Hepatocyte (in vitro differentiated cells): Measurements from ENCODE around the gene CCDC9. TPM values are rescaled to one million over a fixed set of nuclear protein-coding genes. Genes with fewer than 3 reads are reported as not detected.

Source experiments
- DNase-seq: peaks from one replicate; pipeline ENCODE4 v3.0.0-alpha.2; 2016; ENCODE audit warnings: low spot score
- H2AFZ ChIP-seq: fragments of 200-600 bp; sonication (generic); 2 replicates; pipeline ENCODE4 v1.6.0; 2016; ENCODE audit warnings: antibody characterized with exemption, mild to moderate bottlenecking
- H3K27ac ChIP-seq: fragments of 200-600 bp; sonication (generic); 2 replicates; pipeline ENCODE4 v1.5.1; 2016; ENCODE audit warnings: mild to moderate bottlenecking
- H3K27me3 ChIP-seq: fragments of 200-600 bp; sonication (generic); 2 replicates; pipeline ENCODE4 v1.6.1; 2016
- H3K36me3 ChIP-seq: fragments of 200-600 bp; sonication (generic); replicated peaks from 2 replicates; pipeline ENCODE4 v1.5.1; 2016; ENCODE audit warnings: low read depth; ENCODE audit not compliant: insufficient read depth
- H3K4me1 ChIP-seq: fragments of 200-600 bp; sonication (generic); 2 replicates; pipeline ENCODE4 v1.5.1; 2016; ENCODE audit warnings: mild to moderate bottlenecking, moderate library complexity; ENCODE audit not compliant: insufficient read depth
- H3K4me2 ChIP-seq: fragments of 200-600 bp; sonication (generic); 2 replicates; pipeline ENCODE4 v1.6.0; 2016
- H3K4me3 ChIP-seq: fragments of 200-600 bp; sonication (generic); 2 replicates; pipeline ENCODE4 v1.5.1; 2016; ENCODE audit warnings: mild to moderate bottlenecking
- H3K79me2 ChIP-seq: fragments of 200-600 bp; sonication (generic); 2 replicates; pipeline ENCODE4 v1.6.0; 2017; ENCODE audit warnings: mild to moderate bottlenecking
- H3K9me2 ChIP-seq: fragments of 200-600 bp; sonication (generic); replicated peaks from 2 replicates; pipeline ENCODE4 v1.6.0; 2017; ENCODE audit warnings: mild to moderate bottlenecking; ENCODE audit not compliant: insufficient read depth
- H3K9me3 ChIP-seq: fragments of 200-600 bp; sonication (generic); 2 replicates; pipeline ENCODE4 v1.5.1; 2016; ENCODE audit warnings: low read depth, mild to moderate bottlenecking
- H4K20me1 ChIP-seq: fragments of 200-600 bp; sonication (generic); 2 replicates; pipeline ENCODE4 v1.6.0; 2016; ENCODE audit warnings: mild to moderate bottlenecking; ENCODE audit not compliant: insufficient read depth, poor library complexity, severe bottlenecking
- EZH2 ChIP-seq: fragments of 200-600 bp; sonication (generic); IDR thresholded peaks from 2 replicates; pipeline ENCODE4 v1.6.1; 2016; ENCODE audit warnings: antibody characterized with exemption, mild to moderate bottlenecking, borderline replicate concordance
- EZH2phosphoT487 ChIP-seq: fragments of 200-600 bp; sonication (generic); IDR thresholded peaks from one replicate; pipeline ENCODE4 v1.6.1; 2018; ENCODE audit warnings: antibody characterized with exemption, mild to moderate bottlenecking, low read depth, moderate library complexity; ENCODE audit not compliant: unreplicated experiment, severe bottlenecking
- WGBS: methylation state at CpG from one replicate; pipeline ENCODE4 v1.1.6; 2016; ENCODE audit warnings: low lambda C conversion rate; ENCODE audit errors: missing lambda C conversion rate; 5-methylcytosine and 5-hydroxymethylcytosine counted together
- polyA plus RNA-seq: library from polyadenylated mRNA; unstranded; fragments of >200 nt; fragmentation: Nextera tagmentation; extraction: Ambion mirVana; gene quantifications from 2 replicates; pipeline ENCODE4 v1.2.1, GENCODE V29; 2016
- total RNA-seq: library from RNA; depleted of rRNA; stranded (reverse); fragments of >200 nt; gene quantifications from 2 replicates; pipeline ENCODE4 v1.2.3, GENCODE V29; 2014
- TF ChIP-seq, protein P1 (sequence below): fragments of 200-600 bp; sonication (generic); IDR thresholded peaks from 2 replicates; pipeline ENCODE4 v1.5.1; 2016; ENCODE audit warnings: antibody characterized with exemption, mild to moderate bottlenecking; ENCODE audit not compliant: poor library complexity

The CCDC9 gene
- total and polyA plus RNA-seq, 2 experiments from 2014 or later, result 7.9 to 13.0 TPM

DNA sequence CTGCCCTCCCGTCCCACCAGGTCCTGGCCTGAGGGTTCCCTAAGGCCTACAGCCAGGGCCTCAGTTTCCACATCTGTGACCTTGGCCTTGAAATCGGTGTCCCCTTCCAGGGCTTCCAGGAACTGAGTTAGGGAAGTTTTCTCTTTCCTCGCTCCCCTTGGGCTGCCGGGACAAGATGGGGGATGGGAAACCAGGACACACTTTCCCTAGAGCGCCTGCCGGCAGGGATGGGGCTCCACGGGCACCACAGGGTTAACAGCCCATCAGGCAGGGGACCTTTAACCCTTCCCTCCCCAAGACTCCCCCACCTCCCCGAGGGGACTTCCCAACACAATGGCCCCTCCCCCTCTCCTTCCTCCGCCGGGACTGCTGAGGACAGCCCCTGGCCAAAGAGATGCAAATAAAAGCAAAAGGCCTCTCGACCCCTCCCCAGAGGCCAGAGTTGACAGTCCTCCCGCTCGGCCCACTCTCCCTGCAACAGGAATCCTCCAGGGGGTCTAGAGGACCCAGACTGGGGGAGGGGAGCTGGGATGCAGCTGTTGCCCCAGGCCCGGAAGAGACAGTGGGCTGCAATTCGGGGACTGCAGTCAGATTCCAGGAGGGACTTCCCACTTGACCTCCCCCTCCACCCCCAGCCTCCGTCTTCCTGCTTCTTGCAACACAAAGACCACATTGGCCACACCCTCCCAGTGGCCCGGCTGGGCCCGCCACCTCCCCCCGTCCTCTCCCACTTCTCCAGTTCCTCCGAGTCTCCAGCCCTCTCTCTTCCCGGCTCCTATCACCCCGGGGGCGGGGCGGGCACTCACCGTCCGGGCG lies 28.8 kb upstream of the CCDC9 start:
- Histone ChIP-seq H3K36me3 (no peaks in the 10 kb centered on the region), H3K4me3 (peak overlapping the region; percentile 30), H3K4me1 (peaks cover 37% of the 10 kb centered on the region), H4K20me1 (peaks cover 2% of the 10 kb centered on the region), H3K27ac (peak overlapping the region; percentile 99), H3K4me2 (peak overlapping the region; percentile 98), H3K9me2 (no peaks in the 10 kb centered on the region), H2AFZ (no peak overlapping the region), H3K9me3 (no peaks in the 10 kb centered on the region), H3K27me3 (no peaks in the 10 kb centered on the region), H3K79me2 (peaks cover 41% of the 10 kb centered on the region)
- WGBS, result 7% methylated on average over 15 of the region's 27 CpGs
- peak; percentile 92 for DNase-seq
- TF ChIP-seq EZH2, result no peak

DNA sequence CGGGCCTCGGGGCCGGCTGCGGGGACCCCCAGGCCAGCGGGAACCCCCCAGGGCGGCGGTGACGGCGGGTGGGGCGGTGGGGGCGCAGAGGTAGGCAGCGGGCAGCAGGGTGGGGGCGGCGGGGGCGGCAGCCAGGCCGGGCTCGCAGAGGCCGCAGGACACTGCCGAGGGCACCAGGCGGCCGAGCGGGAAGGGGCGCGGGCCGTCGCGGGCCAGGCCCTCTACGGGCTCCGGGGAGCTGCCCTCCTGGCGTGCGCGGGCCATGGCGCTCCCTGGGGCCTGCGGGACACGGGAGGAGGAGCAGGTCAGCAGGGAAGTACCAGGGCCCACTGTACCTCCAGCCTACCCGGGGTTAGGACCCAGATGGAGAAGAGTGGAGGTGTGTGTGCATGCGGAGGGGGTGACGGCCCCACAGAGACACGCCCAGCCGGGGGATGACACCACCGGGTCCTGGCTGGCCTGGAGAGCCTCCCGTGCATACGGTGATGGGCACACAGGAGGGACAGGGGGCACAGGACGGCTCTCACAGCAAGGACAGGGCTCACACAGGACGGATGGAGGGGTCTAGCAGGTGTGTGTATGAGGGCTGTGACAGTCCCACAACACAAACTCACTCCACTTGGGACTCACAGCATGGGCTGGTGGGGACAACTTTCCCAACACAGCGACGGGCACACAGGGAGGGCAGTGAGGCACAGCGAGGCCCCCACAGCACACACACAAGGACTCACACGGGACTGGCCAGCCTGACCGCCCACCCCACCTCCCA lies 28.0 kb upstream of the CCDC9 start:
- H3K4me1 ChIP-seq, result peaks cover 38% of the 10 kb centered on the region
- no peaks in the 10 kb centered on the region for H3K27me3 ChIP-seq
- H3K36me3 ChIP-seq, result no peaks in the 10 kb centered on the region
- no peak overlapping the region for H2AFZ ChIP-seq
- no peaks in the 10 kb centered on the region for H3K9me2 ChIP-seq
- H3K27ac ChIP-seq, result peak overlapping the region; percentile 99
- peak; percentile 76 for DNase-seq
- peak overlapping the region; percentile 98 for H3K4me2 ChIP-seq
- H3K79me2 ChIP-seq, result peaks cover 40% of the 10 kb centered on the region
- peaks cover 2% of the 10 kb centered on the region for H4K20me1 ChIP-seq
- no peak for TF ChIP-seq EZH2
- no peak for TF ChIP-seq EZH2phosphoT487
- TF ChIP-seq, protein P1, sequence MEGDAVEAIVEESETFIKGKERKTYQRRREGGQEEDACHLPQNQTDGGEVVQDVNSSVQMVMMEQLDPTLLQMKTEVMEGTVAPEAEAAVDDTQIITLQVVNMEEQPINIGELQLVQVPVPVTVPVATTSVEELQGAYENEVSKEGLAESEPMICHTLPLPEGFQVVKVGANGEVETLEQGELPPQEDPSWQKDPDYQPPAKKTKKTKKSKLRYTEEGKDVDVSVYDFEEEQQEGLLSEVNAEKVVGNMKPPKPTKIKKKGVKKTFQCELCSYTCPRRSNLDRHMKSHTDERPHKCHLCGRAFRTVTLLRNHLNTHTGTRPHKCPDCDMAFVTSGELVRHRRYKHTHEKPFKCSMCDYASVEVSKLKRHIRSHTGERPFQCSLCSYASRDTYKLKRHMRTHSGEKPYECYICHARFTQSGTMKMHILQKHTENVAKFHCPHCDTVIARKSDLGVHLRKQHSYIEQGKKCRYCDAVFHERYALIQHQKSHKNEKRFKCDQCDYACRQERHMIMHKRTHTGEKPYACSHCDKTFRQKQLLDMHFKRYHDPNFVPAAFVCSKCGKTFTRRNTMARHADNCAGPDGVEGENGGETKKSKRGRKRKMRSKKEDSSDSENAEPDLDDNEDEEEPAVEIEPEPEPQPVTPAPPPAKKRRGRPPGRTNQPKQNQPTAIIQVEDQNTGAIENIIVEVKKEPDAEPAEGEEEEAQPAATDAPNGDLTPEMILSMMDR, result no peak
- H3K4me3 ChIP-seq, result peak overlapping the region; percentile 30
- H3K9me3 ChIP-seq, result no peaks in the 10 kb centered on the region
- 14% methylated on average over 13 of the region's 50 CpGs for WGBS

DNA sequence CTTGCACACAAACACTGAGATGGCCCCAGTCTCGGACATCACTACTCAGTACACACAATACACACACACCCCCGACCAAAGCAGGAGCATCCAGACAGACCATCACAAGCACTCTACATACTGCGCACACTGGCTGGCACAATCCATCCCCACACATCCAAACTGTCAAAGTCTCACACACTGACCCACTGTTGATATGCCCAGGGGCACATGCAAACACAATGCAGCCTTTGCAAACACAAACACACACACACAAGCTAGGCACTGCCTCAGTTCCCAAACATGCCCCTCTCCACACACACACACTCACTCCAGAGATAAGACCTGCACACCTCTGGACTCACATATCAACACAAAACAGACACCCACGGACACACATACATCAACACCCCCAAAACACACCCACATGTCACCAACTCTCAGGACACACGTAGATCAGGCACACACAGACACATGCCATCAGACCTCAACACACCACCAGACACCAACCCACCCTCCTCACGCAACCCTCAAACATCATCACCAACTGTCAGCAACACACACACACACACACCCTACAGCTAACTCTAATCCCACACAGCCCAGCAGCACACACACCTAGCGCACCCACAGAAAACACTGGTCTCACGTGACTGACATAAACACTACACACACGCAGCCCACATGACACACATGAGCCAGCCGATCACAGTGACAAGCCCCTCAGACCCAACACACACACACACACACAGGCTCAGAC lies 27.2 kb upstream of the CCDC9 start:
- 45% methylated on average over 10 of the region's 10 CpGs for WGBS
- H3K9me3 ChIP-seq, result no peaks in the 10 kb centered on the region
- no peak overlapping the region for H2AFZ ChIP-seq
- TF ChIP-seq, protein P1, result no peak
- no peak for TF ChIP-seq EZH2phosphoT487
- TF ChIP-seq EZH2, result no peak
- H3K79me2 ChIP-seq, result peaks cover 33% of the 10 kb centered on the region
- H4K20me1 ChIP-seq, result peaks cover 2% of the 10 kb centered on the region
- peak overlapping the region; percentile 98 for H3K4me2 ChIP-seq
- no peaks in the 10 kb centered on the region for H3K27me3 ChIP-seq
- no peaks in the 10 kb centered on the region for H3K9me2 ChIP-seq
- no peaks in the 10 kb centered on the region for H3K36me3 ChIP-seq
- peak overlapping the region; percentile 99 for H3K27ac ChIP-seq
- peak; percentile 42 for DNase-seq
- peaks cover 38% of the 10 kb centered on the region for H3K4me1 ChIP-seq
- H3K4me3 ChIP-seq, result peak overlapping the region; percentile 97
